ENCODE data around the gene TMEM52. TPM values are rescaled to one million over a fixed set of nuclear protein-coding genes. Genes with fewer than 3 reads are reported as not detected.

Gene TMEM52
- total and polyA plus RNA-seq, 2 of the 13 experiments (the other 11 are each of a cell fraction or from before 2014, with no cell fraction given), result 13.2 to 18.7 TPM

GRCh38 chr1:1941211-1941841, 22.2 kb upstream of the TMEM52 start (continued):
- TF ChIP-seq MLX (CRISPR knock-in tag; IDR thresholded peaks at IDR 0.05), result peak; percentile 80
- TF ChIP-seq ZFP36L1 (CRISPR knock-in tag; IDR thresholded peaks at IDR 0.05), result no peak
- TF ChIP-seq ZNF687 (CRISPR knock-in tag; IDR thresholded peaks at IDR 0.05), result peak; percentile 94
- peak; percentile 65 for TF ChIP-seq ZSCAN31 (CRISPR knock-in tag; IDR thresholded peaks at IDR 0.05; ENCODE audit: low read depth)
- TF ChIP-seq BRCA1 (CRISPR knock-in tag; IDR thresholded peaks at IDR 0.05), result no peak
- no peak for TF ChIP-seq E2F1 (CRISPR knock-in tag; IDR thresholded peaks at IDR 0.05)
- TF ChIP-seq HNRNPL (IDR thresholded peaks at IDR 0.05; ENCODE audit: low read depth, low read length), result peak; percentile 80
- peak; percentile 72; the same call in 1 of the 2 replicates for TF ChIP-seq ARID4A (CRISPR knock-in tag; IDR thresholded peaks at IDR 0.05; ENCODE audit: borderline replicate concordance)
- TF ChIP-seq ZSCAN21 (CRISPR knock-in tag; IDR thresholded peaks at IDR 0.05; ENCODE audit: borderline replicate concordance), result no peak; the same call in 1 of the 2 replicates
- peak; percentile 32; the same call in 1 of the 2 replicates for TF ChIP-seq NFYB (CRISPR knock-in tag; IDR thresholded peaks at IDR 0.05)
- no peak for TF ChIP-seq ETS1 (CRISPR knock-in tag; IDR thresholded peaks at IDR 0.05)
- peak; percentile 84 for TF ChIP-seq DRAP1 (CRISPR knock-in tag; IDR thresholded peaks at IDR 0.05)
- TF ChIP-seq SYNCRIP (IDR thresholded peaks at IDR 0.05; ENCODE audit: insufficient read depth, low read depth, low read length), result no peak
- no peak for TF ChIP-seq TAF15 (IDR thresholded peaks at IDR 0.05; ENCODE audit: low read depth, low read length, poor library complexity, severe bottlenecking)
- TF ChIP-seq U2AF1 (optimal IDR thresholded peaks at IDR 0.05; ENCODE audit: low read depth, low read length), result no peak
- TF ChIP-seq SP1 (IDR thresholded peaks at IDR 0.05), result no peak
- TF ChIP-seq SP1 (CRISPR knock-in tag; IDR thresholded peaks at IDR 0.05), result peak; percentile 51
- TF ChIP-seq MEF2D (CRISPR knock-in tag; IDR thresholded peaks at IDR 0.05), result peak; percentile 81
